ENCODE results near the gene FITM2.
"Not testable (repeated sequence)": the region's sequence is repeated elsewhere in the genome, so short reads cannot be mapped to it uniquely, and the experiment has no call there.

Gene FITM2

GRCh38 chr20:44331201-44331600 lies 20.2 kb upstream of the FITM2 start:
- DNase-seq = no peak

GRCh38 chr20:44328428-44328827 lies 17.4 kb upstream of the FITM2 start:
- no peak for DNase-seq

GRCh38 chr20:44327748-44328147 lies 16.7 kb upstream of the FITM2 start:
- DNase-seq = not testable (repeated sequence)

- no peak for DNase-seq
Observed at GRCh38 chr20:44326391-44327159, 15.6 kb upstream of the FITM2 start.

- no peak for DNase-seq
Observed at GRCh38 chr20:44324343-44324742, 13.3 kb upstream of the FITM2 start.

- no peak for DNase-seq
Observed at GRCh38 chr20:44319839-44320422, 8.9 kb upstream of the FITM2 start.

- no peak for DNase-seq
Observed at GRCh38 chr20:44314870-44315269, 3.9 kb upstream of the FITM2 start.

- no peak for DNase-seq
Observed at GRCh38 chr20:44309763-44310663, 989 bp downstream of the FITM2 start.

GRCh38 chr20:44306927-44307326 lies 4.1 kb downstream of the FITM2 start:
- DNase-seq = no peak

- DNase-seq = no peak
Observed at GRCh38 chr20:44304383-44304782, 6.6 kb downstream of the FITM2 start.

- DNase-seq = no peak
Observed at GRCh38 chr20:44302736-44303135, 8.3 kb downstream of the FITM2 start.

- no peak for DNase-seq
Observed at GRCh38 chr20:44302026-44302669, 8.9 kb downstream of the FITM2 start.

- no peak for DNase-seq
Observed at GRCh38 chr20:44301285-44301684, 9.7 kb downstream of the FITM2 start.

GRCh38 chr20:44299011-44299535 lies 11.9 kb downstream of the FITM2 start:
- not testable (repeated sequence) for DNase-seq

GRCh38 chr20:44297721-44298120 lies 13.3 kb downstream of the FITM2 start:
- no peak for DNase-seq

- DNase-seq = no peak
Observed at GRCh38 chr20:44296011-44296410, 15.0 kb downstream of the FITM2 start.

GRCh38 chr20:44291754-44292153 lies 19.2 kb downstream of the FITM2 start:
- no peak for DNase-seq

GRCh38 chr20:44288252-44288651 lies 22.8 kb downstream of the FITM2 start:
- DNase-seq = no peak

- no peak for DNase-seq
Observed at GRCh38 chr20:44287272-44288097, 23.5 kb downstream of the FITM2 start.

- DNase-seq = no peak
Observed at GRCh38 chr20:44284032-44284431, 27.0 kb downstream of the FITM2 start.

- no peak for DNase-seq
Observed at GRCh38 chr20:44282192-44282591, 28.8 kb downstream of the FITM2 start.

GRCh38 chr20:44280387-44280786 lies 30.6 kb downstream of the FITM2 start:
- no peak for DNase-seq
